Uterus (tissue), 2 donors: ENCODE results near the gene SIPA1L3.

Experiments
- POLR2A ChIP-seq, 2 donors: fragments of 450-650 bp; IDR thresholded peaks; one replicate each; pipeline ENCODE4 v1.6.1; 2016; ENCODE audit warnings: antibody characterized with exemption in 2 of 2, mild to moderate bottlenecking in 1 of 2, moderate library complexity in 1 of 2
- TF ChIP-seq, protein P1 (sequence below), 4 experiments: fragments of 200-600 bp in 2 of 4; fragments of 450-650 bp in 2 of 4; sonication (generic) in 2 of 4; IDR thresholded peaks; one replicate each; pipeline ENCODE4 v1.5.1; 2016 to 2019; ENCODE audit warnings: antibody characterized with exemption in 4 of 4, mild to moderate bottlenecking in 2 of 4, moderate library complexity in 1 of 4

DNA sequence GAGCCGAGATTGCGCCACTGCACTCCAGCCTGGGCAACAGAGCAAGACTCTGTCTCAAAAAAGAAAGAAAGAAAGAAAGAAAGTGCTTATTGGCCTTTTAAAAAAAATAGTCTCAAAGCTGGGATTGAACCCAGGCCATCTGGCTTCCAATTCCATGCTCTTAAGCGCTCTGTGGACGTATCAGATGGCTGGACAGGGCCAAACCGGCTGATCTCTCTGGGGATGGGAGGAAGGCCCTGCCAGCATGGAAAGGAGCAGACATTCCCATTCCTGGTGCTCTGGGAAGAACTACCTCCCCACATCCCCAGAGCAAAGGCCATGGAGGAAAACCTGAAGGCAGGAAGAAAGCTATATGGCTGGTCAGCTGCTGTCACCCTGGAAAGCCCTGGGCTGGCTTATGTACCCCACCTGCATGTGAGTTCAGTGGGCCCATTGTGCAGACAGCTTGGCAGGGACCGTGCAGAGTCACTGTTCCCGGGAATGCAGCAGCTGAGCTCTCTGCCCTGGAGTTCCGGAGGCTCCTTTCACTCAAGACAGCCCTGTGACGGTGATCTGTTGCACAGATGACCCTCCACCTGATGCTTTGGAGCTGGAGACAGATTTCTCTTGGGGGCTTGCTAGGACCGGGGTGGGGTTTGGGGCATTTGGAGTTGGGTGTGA is 84.3 kb downstream of the SIPA1L3 start:
- TF ChIP-seq, protein P1, sequence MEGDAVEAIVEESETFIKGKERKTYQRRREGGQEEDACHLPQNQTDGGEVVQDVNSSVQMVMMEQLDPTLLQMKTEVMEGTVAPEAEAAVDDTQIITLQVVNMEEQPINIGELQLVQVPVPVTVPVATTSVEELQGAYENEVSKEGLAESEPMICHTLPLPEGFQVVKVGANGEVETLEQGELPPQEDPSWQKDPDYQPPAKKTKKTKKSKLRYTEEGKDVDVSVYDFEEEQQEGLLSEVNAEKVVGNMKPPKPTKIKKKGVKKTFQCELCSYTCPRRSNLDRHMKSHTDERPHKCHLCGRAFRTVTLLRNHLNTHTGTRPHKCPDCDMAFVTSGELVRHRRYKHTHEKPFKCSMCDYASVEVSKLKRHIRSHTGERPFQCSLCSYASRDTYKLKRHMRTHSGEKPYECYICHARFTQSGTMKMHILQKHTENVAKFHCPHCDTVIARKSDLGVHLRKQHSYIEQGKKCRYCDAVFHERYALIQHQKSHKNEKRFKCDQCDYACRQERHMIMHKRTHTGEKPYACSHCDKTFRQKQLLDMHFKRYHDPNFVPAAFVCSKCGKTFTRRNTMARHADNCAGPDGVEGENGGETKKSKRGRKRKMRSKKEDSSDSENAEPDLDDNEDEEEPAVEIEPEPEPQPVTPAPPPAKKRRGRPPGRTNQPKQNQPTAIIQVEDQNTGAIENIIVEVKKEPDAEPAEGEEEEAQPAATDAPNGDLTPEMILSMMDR (IDR thresholded peaks at IDR 0.05): no peak
- no peak for TF ChIP-seq POLR2A (IDR thresholded peaks at IDR 0.05)
